Mesendoderm (in vitro differentiated cells): ENCODE data around the gene AMBP.

Experiments
- DNase-seq: peaks from one replicate; pipeline ENCODE4 v3.0.0; 2013
- H2AK5ac ChIP-seq: 2 replicates; pipeline ENCODE4 v1.6.1; 2013; ENCODE audit warnings: low read length, inconsistent platforms
- H2BK120ac ChIP-seq: 2 replicates; pipeline ENCODE4 v1.6.1; 2013; ENCODE audit warnings: low read depth, mild to moderate bottlenecking, low read length, moderate library complexity, mixed read lengths
- H2BK15ac ChIP-seq: replicated peaks from 2 replicates; pipeline ENCODE4 v1.6.1; 2013; ENCODE audit warnings: low read depth, mild to moderate bottlenecking, moderate library complexity
- H2BK5ac ChIP-seq: 2 replicates; pipeline ENCODE4 v1.6.1; 2013; ENCODE audit warnings: low read length, inconsistent platforms
- H3K18ac ChIP-seq: 2 replicates; pipeline ENCODE4 v1.6.1; 2013; ENCODE audit warnings: mild to moderate bottlenecking, low read length, mixed read lengths
- H3K23ac ChIP-seq: one replicate; pipeline ENCODE4 v1.6.1; 2013; ENCODE audit warnings: low read length
- H3K27ac ChIP-seq: 2 replicates; pipeline ENCODE4 v1.5.1; 2013; ENCODE audit warnings: low read depth, mild to moderate bottlenecking, inconsistent platforms, low read length, moderate library complexity
- H3K27me3 ChIP-seq: 2 replicates; pipeline ENCODE4 v1.6.1; 2013; ENCODE audit warnings: low read length, control low read depth, mild to moderate bottlenecking, inconsistent platforms; ENCODE audit not compliant: insufficient read depth, poor library complexity
- H3K36me3 ChIP-seq: 2 replicates; pipeline ENCODE4 v1.6.1; 2013; ENCODE audit warnings: low read length, inconsistent platforms; ENCODE audit not compliant: control insufficient read depth, insufficient read depth
- H3K4ac ChIP-seq: one replicate; pipeline ENCODE4 v1.6.1; 2013; ENCODE audit warnings: low read depth, mild to moderate bottlenecking, low read length, moderate library complexity
- H3K4me1 ChIP-seq: 2 replicates; pipeline ENCODE4 v1.6.1; 2013; ENCODE audit warnings: low read depth, low read length, inconsistent platforms; ENCODE audit not compliant: control insufficient read depth
- H3K4me2 ChIP-seq: 2 replicates; pipeline ENCODE4 v1.6.1; 2013; ENCODE audit warnings: low read length
- H3K4me3 ChIP-seq: 2 replicates; pipeline ENCODE4 v1.5.1; 2013; ENCODE audit warnings: mild to moderate bottlenecking, low read length
- H3K56ac ChIP-seq: one replicate; pipeline ENCODE4 v1.6.1; 2013; ENCODE audit warnings: low read length
- H3K79me1 ChIP-seq: 2 replicates; pipeline ENCODE4 v1.6.1; 2013; ENCODE audit warnings: low read length, inconsistent platforms
- H3K79me2 ChIP-seq: 2 replicates; pipeline ENCODE4 v1.6.1; 2013; ENCODE audit warnings: mild to moderate bottlenecking, low read length; ENCODE audit not compliant: control insufficient read depth, insufficient read depth
- H3K9ac ChIP-seq: 2 replicates; pipeline ENCODE4 v1.6.1; 2013; ENCODE audit warnings: low read length, inconsistent platforms
- H4K5ac ChIP-seq: one replicate; pipeline ENCODE4 v1.6.1; 2013; ENCODE audit warnings: low read length
- H4K8ac ChIP-seq: one replicate; pipeline ENCODE4 v1.6.1; 2013; ENCODE audit warnings: low read depth, mild to moderate bottlenecking, control low read depth, low read length, moderate library complexity
- WGBS: extraction: QIAGEN DNeasy Blood & Tissue Kit; methylation state at CpG from one replicate; pipeline ENCODE4 v1.1.7; 2013; ENCODE audit warnings: low lambda C conversion rate, missing lambda C conversion rate; ENCODE audit not compliant: insufficient coverage; ENCODE audit errors: extremely low coverage; 5-methylcytosine and 5-hydroxymethylcytosine counted together

AMBP gene

DNA sequence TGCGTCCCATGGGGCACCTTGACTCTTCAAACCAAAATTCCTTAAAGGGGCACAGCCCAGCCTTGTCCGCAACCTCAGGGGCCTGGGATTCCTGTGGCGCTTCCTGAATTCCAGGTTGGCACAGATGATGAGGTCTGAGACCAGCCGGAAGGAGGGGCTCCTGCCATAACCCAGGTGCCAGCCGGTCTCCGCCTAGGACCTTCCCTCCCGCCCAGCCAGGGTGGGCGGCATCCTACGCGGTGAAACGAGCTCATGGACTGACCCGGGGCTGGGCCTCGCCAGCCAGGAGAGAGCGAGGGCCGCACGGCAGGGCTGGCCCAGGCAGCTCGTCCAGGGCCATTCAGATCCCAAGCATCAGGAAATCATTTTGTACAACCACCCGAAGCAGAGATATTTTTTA, 23.0 kb downstream of the AMBP start:
- H3K23ac ChIP-seq = no peak overlapping the region

DNA sequence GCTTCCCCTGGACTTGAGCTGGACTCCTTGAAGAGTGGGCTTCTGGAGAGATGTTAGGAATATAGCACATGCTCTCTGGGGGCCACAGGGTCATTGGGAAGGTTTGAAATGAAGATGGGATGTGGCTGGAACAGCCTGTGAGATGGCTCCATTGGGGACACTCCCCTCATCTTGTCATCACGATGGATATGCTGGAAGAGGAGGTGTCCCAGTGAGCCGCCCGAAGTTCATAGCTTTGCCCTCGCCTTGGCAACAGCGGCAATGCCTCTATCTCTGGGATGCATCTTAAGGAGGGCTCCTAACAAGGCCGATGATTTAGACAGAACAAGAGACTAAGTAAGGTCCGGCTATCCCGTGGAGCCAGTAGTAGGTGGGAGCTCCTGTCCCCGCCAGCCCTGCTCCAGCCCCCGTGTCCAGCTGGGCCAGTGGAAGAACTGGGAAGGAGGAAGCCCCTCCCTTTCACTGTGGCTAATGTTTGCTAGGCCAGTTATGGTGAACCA, 23.9 kb downstream of the AMBP start:
- Histone ChIP-seq H3K4me2 (no peak overlapping the region), H3K4me1 (no peaks in the 10 kb centered on the region), H3K27me3 (no peaks in the 10 kb centered on the region), H3K36me3 (peaks cover 4% of the 10 kb centered on the region), H3K9ac (no peak overlapping the region), H4K5ac (no peak overlapping the region), H3K18ac (no peak overlapping the region), H2BK15ac (no peak overlapping the region), H2BK5ac (no peak overlapping the region), H3K79me1 (no peaks in the 10 kb centered on the region), H3K27ac (no peak overlapping the region), H3K23ac (no peak overlapping the region), H3K4me3 (no peak overlapping the region), H3K4ac (no peak overlapping the region), H3K79me2 (no peaks in the 10 kb centered on the region), H2BK120ac (no peak overlapping the region), H3K56ac (no peak overlapping the region), H4K8ac (no peak overlapping the region), H2AK5ac (no peak overlapping the region)
- WGBS = no CpG with 5 or more reads among the region's 10 CpGs
- no peak for DNase-seq

More for the DNA sequence above, 23.0 kb downstream of the AMBP start:
- Histone ChIP-seq H2BK120ac (no peak overlapping the region), H4K8ac (no peak overlapping the region), H3K4me2 (no peak overlapping the region), H2BK15ac (no peak overlapping the region), H3K27me3 (no peaks in the 10 kb centered on the region), H3K9ac (no peak overlapping the region), H3K4me3 (no peak overlapping the region), H2AK5ac (no peak overlapping the region), H3K79me2 (no peaks in the 10 kb centered on the region), H2BK5ac (no peak overlapping the region), H3K79me1 (no peaks in the 10 kb centered on the region), H3K27ac (no peak overlapping the region), H4K5ac (no peak overlapping the region), H3K18ac (no peak overlapping the region), H3K4me1 (no peaks in the 10 kb centered on the region), H3K4ac (no peak overlapping the region), H3K56ac (no peak overlapping the region), H3K36me3 (peaks cover 2% of the 10 kb centered on the region)
- no CpG with 5 or more reads among the region's 18 CpGs for WGBS
- DNase-seq = no peak

DNA sequence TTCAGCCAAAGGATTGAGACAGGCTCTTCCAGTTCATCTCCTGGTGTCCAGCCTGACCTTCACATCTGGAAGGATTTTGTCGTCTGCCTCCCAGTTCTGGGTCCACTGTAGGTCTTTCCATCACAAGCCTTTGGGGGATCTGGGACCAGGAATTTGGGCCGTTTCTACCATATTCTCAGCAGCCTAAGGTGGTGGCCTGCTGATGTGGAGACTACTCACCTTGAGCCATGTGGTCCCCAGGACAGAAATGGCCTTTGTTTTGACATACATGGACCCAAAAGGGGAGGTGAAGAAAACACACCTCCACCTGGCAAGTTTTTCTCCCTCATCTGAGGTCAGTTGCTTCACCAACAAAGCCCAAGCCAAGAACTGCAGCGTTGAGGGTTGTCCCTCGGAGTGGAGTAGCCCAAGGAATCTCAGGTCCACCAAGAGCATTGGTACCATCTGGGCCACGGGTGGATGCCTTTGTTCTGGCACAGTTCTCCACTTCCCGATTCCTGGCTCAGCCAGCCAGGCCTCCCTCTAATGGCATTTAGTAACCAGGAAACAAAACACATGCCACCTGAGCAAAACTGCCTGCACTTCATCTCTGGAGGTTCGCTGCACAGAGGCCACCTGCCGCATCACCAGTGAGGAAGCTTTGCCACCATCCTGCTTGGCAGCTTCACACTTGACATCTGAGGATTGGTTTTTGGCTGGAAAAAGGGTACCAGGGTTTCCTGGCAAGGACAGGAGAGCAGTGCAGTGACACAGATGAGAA, 24.7 kb downstream of the AMBP start:
- Histone ChIP-seq H3K18ac (no peak overlapping the region), H3K27ac (no peak overlapping the region), H3K36me3 (peaks cover 5% of the 10 kb centered on the region)

DNA sequence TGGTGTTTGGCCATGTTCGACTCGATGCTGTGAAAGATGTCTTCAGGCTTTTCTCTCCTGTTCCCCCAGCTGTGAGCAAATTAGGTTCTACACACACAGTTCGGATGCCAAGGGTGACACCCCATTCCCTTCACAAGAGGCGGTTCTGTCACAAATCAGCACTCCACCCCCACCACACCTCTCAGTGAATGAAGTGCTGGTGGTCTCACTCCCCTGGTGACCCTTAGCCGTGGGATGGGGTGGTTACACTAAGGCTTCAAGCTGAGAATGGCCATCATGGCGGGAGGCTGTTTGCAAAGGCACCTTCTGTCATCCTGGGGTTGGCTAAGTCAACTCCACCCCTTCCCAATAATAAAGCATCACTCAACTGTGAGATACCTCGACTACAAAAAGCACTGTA, 26.4 kb downstream of the AMBP start:
- no peaks in the 10 kb centered on the region for H3K79me2 ChIP-seq
- no peak overlapping the region for H2BK120ac ChIP-seq
- H2AK5ac ChIP-seq = no peak overlapping the region
- H3K56ac ChIP-seq = no peak overlapping the region
- no peak overlapping the region for H3K9ac ChIP-seq
- no CpG with 5 or more reads among the region's 7 CpGs for WGBS
- no peak overlapping the region for H2BK15ac ChIP-seq
- H2BK5ac ChIP-seq = no peak overlapping the region
- no peak overlapping the region for H3K4ac ChIP-seq
- H4K5ac ChIP-seq = no peak overlapping the region
- no peak for DNase-seq
- H3K27ac ChIP-seq = no peak overlapping the region
- peaks cover 5% of the 10 kb centered on the region for H3K36me3 ChIP-seq
- H3K23ac ChIP-seq = no peak overlapping the region
- no peaks in the 10 kb centered on the region for H3K79me1 ChIP-seq
- H3K27me3 ChIP-seq = no peaks in the 10 kb centered on the region
- H3K4me1 ChIP-seq = no peaks in the 10 kb centered on the region
- H3K4me3 ChIP-seq = no peak overlapping the region
- H3K4me2 ChIP-seq = no peak overlapping the region
- no peak overlapping the region for H4K8ac ChIP-seq
- H3K18ac ChIP-seq = no peak overlapping the region

More for the DNA sequence above, 24.7 kb downstream of the AMBP start:
- no peaks in the 10 kb centered on the region for H3K79me1 ChIP-seq
- no peak overlapping the region for H4K5ac ChIP-seq
- H3K4me2 ChIP-seq = no peak overlapping the region
- no peak overlapping the region for H2BK5ac ChIP-seq
- no peak for DNase-seq
- H3K9ac ChIP-seq = no peak overlapping the region
- H2BK15ac ChIP-seq = no peak overlapping the region
- no peak overlapping the region for H3K56ac ChIP-seq
- no peaks in the 10 kb centered on the region for H3K4me1 ChIP-seq
- H3K79me2 ChIP-seq = no peaks in the 10 kb centered on the region
- WGBS = no CpG with 5 or more reads among the region's 8 CpGs
- H3K27me3 ChIP-seq = no peaks in the 10 kb centered on the region
- no peak overlapping the region for H3K4ac ChIP-seq
- no peak overlapping the region for H2BK120ac ChIP-seq
- H3K4me3 ChIP-seq = no peak overlapping the region
- no peak overlapping the region for H3K23ac ChIP-seq
- H4K8ac ChIP-seq = no peak overlapping the region
- no peak overlapping the region for H2AK5ac ChIP-seq

DNA sequence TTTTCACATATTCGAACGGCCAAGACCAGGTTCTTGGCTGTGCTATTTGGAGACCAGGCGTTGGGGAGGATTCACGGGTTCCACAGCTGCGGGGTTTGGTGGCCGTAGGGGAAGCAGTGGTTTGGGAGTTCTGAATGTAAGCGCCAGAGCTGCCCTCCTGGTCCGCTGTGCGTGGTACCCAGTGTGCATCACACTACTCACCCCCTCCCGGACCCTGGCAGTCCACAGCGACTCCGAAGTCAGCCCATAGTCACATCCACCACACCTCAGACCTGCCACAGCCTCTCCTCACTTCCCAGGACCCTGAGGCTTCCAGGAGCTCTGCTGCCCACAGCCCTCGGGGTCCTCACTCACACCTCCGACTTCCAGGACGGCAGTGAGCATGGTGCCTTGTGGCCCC, 26.8 kb downstream of the AMBP start:
- H3K4me2 ChIP-seq = no peak overlapping the region
- H4K8ac ChIP-seq = no peak overlapping the region
- no peak overlapping the region for H3K27ac ChIP-seq
- H3K18ac ChIP-seq = no peak overlapping the region
- WGBS = no CpG with 5 or more reads among the region's 15 CpGs
- no peaks in the 10 kb centered on the region for H3K4me1 ChIP-seq
- no peak overlapping the region for H2BK15ac ChIP-seq
- no peaks in the 10 kb centered on the region for H3K79me1 ChIP-seq
- H3K79me2 ChIP-seq = no peaks in the 10 kb centered on the region
- no peak overlapping the region for H2AK5ac ChIP-seq
- no peak overlapping the region for H3K4ac ChIP-seq
- no peaks in the 10 kb centered on the region for H3K27me3 ChIP-seq
- H3K36me3 ChIP-seq = peaks cover 5% of the 10 kb centered on the region
- H3K23ac ChIP-seq = no peak overlapping the region
- H4K5ac ChIP-seq = no peak overlapping the region
- no peak overlapping the region for H3K9ac ChIP-seq
- H2BK120ac ChIP-seq = no peak overlapping the region
- no peak overlapping the region for H3K4me3 ChIP-seq
- no peak overlapping the region for H2BK5ac ChIP-seq
- H3K56ac ChIP-seq = no peak overlapping the region
- no peak for DNase-seq

DNA sequence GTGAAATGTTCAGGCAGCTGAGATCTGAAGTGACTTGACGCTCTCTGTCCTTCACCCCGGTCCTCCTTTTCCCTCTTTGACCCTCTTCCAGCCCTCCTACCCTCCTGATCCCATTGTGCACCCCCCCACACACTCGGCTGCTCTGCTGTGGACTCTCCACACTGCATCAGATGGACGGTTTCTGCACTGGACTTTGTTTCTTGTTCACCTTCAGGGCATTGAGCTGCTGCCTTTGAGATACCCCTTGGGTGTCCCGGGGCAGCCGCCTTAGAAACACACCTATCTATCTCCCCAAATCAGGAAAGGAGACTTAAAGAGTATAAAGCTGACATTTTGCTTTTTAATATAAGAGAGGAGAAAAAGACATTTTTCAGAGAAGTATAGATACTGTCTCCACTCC, 27.5 kb downstream of the AMBP start:
- no peaks in the 10 kb centered on the region for H3K79me1 ChIP-seq
- no CpG with 5 or more reads among the region's 6 CpGs for WGBS
- H3K4me2 ChIP-seq = no peak overlapping the region
- no peak overlapping the region for H3K4ac ChIP-seq
- H3K4me1 ChIP-seq = no peaks in the 10 kb centered on the region
- H3K9ac ChIP-seq = no peak overlapping the region
- H2BK15ac ChIP-seq = no peak overlapping the region
- no peak overlapping the region for H3K56ac ChIP-seq
- DNase-seq = no peak
- no peak overlapping the region for H3K18ac ChIP-seq
- H2BK5ac ChIP-seq = no peak overlapping the region
- no peak overlapping the region for H4K5ac ChIP-seq
- no peak overlapping the region for H2AK5ac ChIP-seq
- H2BK120ac ChIP-seq = no peak overlapping the region
- H3K23ac ChIP-seq = no peak overlapping the region
- no peaks in the 10 kb centered on the region for H3K27me3 ChIP-seq
- H4K8ac ChIP-seq = no peak overlapping the region
- H3K36me3 ChIP-seq = peaks cover 5% of the 10 kb centered on the region
- H3K4me3 ChIP-seq = no peak overlapping the region
- no peak overlapping the region for H3K27ac ChIP-seq
- no peaks in the 10 kb centered on the region for H3K79me2 ChIP-seq
